T-helper 2 cell treated with Interferon-gamma antibody and Interleukin-4, amounts not matched to agents 5 μg/mL and 100 μg/mL, for 36 hours (primary cell): ENCODE data around the gene MTCL1.

Experiments used
- DNase-seq: peaks from one replicate; pipeline ENCODE4 v3.0.0; 2021; ENCODE audit warnings: low spot score
- H3K27ac Mint-ChIP-seq: one replicate; pipeline ENCODE4 v1.8.0; 2021; ENCODE audit warnings: mild to moderate bottlenecking, mixed read lengths
- H3K27me3 Mint-ChIP-seq: one replicate; pipeline ENCODE4 v1.8.0; 2021; ENCODE audit warnings: low read depth, mixed read lengths
- H3K36me3 Mint-ChIP-seq: one replicate; pipeline ENCODE4 v1.8.0; 2021; ENCODE audit warnings: low read depth, mixed read lengths
- H3K4me1 Mint-ChIP-seq: one replicate; pipeline ENCODE4 v1.8.0; 2021; ENCODE audit warnings: low read depth, mixed read lengths
- H3K4me3 Mint-ChIP-seq: one replicate; pipeline ENCODE4 v1.8.0; 2022; ENCODE audit warnings: mild to moderate bottlenecking, moderate library complexity, mixed read lengths
- H3K9me3 Mint-ChIP-seq: one replicate; pipeline ENCODE4 v1.8.0; 2021; ENCODE audit warnings: mixed read lengths

The MTCL1 gene

DNA sequence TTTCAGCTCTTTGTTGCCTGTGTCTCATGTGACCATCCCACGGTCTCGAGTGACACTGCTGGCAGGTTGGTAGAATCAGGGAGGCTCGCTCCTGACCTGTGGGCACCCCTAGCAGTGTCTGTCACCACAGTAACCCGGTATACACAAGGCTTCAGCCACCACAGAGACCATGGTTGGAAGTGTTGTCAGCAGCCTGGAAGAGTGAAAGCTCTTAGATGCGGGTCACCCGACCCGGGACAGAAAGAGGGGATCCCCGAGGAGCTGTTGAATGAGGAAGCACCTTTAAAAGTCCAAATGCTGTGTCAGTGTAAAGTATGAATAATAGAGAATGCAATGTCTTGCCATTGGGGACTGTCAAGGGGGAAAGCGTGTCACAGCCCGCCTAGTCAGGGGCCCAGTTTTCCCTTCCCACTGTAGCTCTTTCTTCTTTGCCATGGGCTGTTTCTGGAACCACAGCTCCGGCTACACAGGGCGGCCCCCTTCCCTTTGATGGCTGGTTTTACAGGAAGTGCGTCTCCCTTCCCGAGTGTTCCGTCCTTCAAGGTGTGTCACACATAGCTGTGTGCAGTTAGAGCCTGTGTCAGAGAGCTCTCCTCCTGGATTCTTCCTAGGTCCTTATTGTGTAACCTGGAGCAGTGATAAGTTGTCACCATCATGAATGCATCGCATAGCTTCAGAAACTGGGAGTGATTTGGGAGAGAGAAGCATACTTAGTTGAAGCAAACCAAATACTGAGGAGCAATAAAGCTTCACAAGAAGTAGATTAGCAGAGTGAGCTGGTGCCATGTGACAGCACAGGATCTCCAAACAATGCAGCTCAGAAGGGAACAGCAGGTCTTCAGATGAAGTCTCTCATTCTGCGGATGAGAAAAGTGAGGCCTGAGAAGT lies 81.4 kb downstream of the MTCL1 start:
- H3K36me3 Mint-ChIP-seq = no peaks in the 10 kb centered on the region
- no peaks in the 10 kb centered on the region for H3K9me3 Mint-ChIP-seq
- no peak for DNase-seq
- no peak overlapping the region for H3K27ac Mint-ChIP-seq
- peaks cover 2% of the 10 kb centered on the region for H3K27me3 Mint-ChIP-seq
- H3K4me3 Mint-ChIP-seq = no peak overlapping the region
- no peaks in the 10 kb centered on the region for H3K4me1 Mint-ChIP-seq

DNA sequence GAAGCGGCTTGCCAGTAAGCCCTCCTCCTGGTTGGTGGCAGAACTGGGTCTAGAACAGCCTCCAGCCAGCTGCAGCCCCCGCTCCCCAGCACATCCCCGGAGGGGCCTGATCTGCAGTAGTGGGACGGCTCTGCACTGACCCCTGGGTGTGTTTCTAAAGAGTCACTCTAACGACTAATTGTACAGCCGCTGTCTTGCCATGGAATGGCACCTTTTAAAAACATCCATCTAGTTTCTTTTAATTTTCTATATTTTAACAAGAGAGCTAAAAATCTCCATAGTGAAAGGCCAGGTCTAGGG lies 82.0 kb downstream of the MTCL1 start:
- Mint-ChIP-seq H3K9me3 (no peaks in the 10 kb centered on the region), H3K27ac (no peak overlapping the region), H3K27me3 (peaks cover 2% of the 10 kb centered on the region), H3K36me3 (no peaks in the 10 kb centered on the region), H3K4me3 (no peak overlapping the region), H3K4me1 (no peaks in the 10 kb centered on the region)
- no peak for DNase-seq

DNA sequence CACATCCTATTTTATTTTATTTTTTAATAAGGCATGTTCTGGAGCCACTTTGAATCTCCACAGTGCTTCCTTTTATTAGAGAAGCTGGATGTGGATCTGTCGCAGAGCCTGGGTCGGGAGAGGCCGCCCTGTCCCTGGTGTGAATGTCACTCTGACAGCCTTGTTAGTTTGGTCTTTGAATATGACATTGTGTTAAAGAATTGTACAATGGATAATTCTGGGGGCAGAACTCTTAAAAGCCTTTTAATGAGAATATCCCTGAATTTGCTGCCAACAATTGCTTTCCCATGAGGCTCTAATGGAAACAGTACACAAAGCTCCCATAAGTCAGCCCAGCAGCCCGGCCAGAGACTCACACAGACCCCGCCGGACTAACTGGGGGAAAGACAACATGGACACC lies 82.4 kb downstream of the MTCL1 start:
- Mint-ChIP-seq H3K4me3 (no peak overlapping the region), H3K27ac (no peak overlapping the region), H3K36me3 (no peaks in the 10 kb centered on the region), H3K9me3 (no peaks in the 10 kb centered on the region), H3K4me1 (no peaks in the 10 kb centered on the region), H3K27me3 (peaks cover 2% of the 10 kb centered on the region)
- no peak for DNase-seq

DNA sequence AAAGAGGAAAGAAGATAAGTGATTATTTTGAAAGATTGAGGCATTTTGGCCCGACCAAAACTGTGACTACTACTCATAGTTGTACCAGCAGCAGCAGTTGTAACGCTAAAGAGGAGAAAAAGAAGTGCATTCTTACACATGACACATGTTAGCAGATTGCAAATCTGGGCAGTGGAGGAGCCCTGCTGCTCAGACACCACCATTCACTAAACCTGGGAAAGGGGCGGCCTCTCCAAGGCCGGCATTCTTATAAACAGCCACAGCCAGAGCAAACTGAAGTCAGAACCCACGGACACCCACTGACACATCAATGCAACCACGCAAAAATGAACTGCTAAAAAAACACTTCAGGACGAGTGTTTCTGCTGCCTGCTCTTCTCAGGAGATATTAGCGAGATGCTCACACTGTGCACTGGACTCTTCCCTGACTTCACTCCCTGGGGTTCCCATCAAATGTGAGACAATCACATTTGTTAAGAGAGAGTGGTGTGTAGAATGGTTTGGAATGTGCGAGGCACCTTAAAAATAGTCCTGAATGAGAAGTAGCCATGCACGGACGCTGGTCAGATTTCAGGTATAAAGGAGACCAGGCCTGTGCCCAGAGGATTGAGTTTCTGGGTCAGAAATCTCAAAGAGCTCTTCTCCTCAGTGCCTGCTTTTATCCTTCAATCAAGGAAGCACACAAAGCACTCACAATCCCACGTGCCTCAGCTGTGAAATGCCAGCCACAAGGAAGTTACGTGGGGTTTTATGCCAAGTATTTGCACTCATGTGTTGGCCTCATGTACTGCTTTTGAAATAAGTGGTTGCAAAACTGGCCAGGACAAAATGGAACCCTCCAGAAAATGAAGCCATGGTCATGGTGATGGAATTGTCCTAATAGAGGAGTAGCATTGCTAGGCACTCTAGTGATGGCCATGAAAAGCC lies 83.4 kb downstream of the MTCL1 start:
- H3K27me3 Mint-ChIP-seq = peaks cover 2% of the 10 kb centered on the region
- no peak overlapping the region for H3K4me3 Mint-ChIP-seq
- DNase-seq = no peak
- H3K9me3 Mint-ChIP-seq = no peaks in the 10 kb centered on the region
- H3K36me3 Mint-ChIP-seq = no peaks in the 10 kb centered on the region
- H3K27ac Mint-ChIP-seq = no peak overlapping the region
- no peaks in the 10 kb centered on the region for H3K4me1 Mint-ChIP-seq

DNA sequence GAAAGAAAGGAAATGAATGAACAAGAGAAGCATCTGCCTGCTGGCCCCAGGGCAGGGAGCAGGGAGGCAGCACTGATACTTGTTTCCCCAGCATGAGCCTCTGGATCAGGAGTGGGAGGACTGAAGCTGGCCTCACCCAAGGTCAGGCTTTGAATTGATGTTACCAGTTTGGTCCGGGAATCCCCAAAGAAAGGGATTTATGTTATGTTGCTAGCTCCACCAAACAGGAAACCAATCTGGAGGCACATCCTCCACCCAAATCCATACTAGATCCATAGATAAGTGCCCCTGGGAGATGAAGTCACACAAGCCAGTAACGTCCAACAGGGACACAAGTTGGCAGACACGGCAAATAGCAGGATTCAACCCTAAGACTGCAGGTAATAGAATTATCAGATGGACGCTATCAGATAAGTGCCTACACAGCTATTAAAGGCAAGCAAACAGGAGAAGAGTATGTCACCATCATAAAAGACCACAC lies 85.9 kb downstream of the MTCL1 start:
- Mint-ChIP-seq H3K27me3 (peaks cover 5% of the 10 kb centered on the region), H3K36me3 (no peaks in the 10 kb centered on the region), H3K4me3 (no peak overlapping the region), H3K27ac (no peak overlapping the region), H3K9me3 (no peaks in the 10 kb centered on the region), H3K4me1 (peaks cover 2% of the 10 kb centered on the region)
- DNase-seq = no peak

DNA sequence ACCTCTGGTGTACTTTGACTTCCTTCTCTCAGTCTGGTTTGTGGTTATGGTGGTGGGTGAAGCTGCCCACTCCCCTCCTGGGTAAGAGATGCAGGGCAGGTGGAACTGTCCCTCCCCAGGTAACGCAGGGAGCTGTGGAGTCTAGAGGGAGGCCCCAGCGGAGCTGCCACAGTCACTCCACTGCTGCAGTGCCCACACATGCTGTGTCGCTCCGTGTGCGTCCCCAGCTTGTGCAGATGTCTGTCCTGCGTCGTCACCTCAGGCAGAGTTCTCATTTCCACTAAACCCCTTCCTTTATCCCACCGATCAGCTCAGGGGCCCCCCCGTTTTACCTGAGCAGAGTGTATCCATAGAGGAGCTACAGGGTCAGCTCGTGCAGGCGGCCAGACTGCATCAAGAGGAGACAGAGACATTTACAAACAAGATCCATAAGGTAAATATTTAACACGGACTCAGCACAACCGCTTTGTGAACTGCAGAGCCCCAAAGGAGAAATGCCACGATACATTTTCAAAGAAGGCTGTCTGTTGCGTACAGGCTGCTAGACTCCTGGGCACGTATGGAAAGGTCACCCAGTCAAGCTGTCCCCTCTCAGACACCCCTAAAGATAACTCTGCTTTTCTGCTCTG lies 87.4 kb downstream of the MTCL1 start:
- Mint-ChIP-seq H3K36me3 (no peaks in the 10 kb centered on the region), H3K27ac (no peak overlapping the region), H3K9me3 (no peaks in the 10 kb centered on the region), H3K4me3 (no peak overlapping the region), H3K27me3 (peaks cover 3% of the 10 kb centered on the region), H3K4me1 (peaks cover 2% of the 10 kb centered on the region)
- DNase-seq = no peak

DNA sequence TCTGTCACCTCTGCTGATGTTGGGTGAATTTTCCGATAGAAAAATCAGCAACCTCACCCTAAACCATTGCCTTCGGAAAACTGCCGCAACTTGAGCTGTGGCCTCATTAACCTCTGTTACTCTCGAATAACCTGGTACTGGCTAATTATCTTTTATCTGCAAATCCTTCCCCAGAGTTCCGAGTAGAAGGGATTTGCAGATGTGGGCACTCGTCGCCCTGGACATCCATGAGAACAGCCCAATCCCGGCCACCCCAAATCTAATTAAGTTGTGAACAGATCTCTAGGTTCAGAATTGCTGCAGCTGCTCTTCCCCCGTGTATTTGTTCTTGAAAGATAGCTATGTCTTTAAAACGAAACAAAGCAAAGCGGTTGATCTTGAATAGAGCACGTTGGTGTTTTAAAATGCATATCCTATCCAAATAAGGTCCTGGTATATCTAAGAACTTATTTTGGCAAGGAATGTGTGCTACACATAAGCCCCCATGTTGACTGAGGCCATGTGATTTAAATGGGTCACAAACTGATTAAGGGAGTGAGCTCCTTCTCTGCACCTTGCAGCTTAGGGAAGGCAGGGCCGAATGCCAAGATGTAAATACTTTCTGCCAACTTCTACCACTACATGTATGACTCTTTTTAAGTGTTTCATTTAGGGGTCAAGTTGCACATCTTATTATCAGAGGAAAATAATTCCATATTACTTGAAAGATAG lies 88.2 kb downstream of the MTCL1 start:
- DNase-seq = no peak
- H3K4me1 Mint-ChIP-seq = peaks cover 2% of the 10 kb centered on the region

DNA sequence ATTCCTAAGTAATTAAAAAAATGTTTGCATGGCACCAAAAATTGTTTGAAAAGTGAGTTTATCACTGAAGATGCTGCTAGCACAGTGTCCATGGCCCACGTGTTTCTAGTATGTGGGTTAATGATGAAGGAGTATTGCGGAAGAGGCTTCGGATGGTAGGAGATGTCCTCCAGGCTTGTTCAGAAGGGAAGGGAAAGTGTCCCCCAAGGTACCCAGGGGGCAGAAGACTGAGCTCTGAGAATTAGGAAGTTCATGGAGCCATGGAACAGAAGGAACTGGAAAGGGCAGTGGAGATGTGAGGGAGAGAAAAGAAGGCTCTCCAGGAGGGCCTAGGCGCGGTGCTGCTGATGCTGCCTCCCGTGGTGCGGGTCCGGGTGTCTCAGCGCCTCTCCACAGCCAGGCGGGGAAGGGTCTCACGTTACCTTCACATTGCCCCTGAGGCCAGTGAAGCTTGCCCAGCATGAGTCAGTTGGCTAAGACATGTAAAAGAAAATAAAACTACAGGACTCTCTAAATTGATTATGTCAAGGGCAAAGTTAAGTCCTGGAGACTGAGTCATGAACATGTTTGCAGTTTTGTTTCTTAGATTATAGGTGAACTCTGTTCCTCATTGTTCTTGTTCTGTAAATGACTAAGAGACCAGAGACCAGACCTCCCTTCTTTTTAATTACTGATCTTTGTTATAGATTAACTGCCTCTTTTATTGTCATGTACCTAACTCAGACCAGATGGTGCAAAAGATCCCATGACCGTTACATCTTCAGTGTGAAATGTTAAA lies 89.0 kb downstream of the MTCL1 start:
- H3K27ac Mint-ChIP-seq = no peak overlapping the region
- DNase-seq = no peak
- no peaks in the 10 kb centered on the region for H3K9me3 Mint-ChIP-seq
- peaks cover 2% of the 10 kb centered on the region for H3K4me1 Mint-ChIP-seq
- H3K36me3 Mint-ChIP-seq = no peaks in the 10 kb centered on the region
- peaks cover 3% of the 10 kb centered on the region for H3K27me3 Mint-ChIP-seq
- no peak overlapping the region for H3K4me3 Mint-ChIP-seq

More for the DNA sequence above, 88.2 kb downstream of the MTCL1 start:
- H3K27ac Mint-ChIP-seq = no peak overlapping the region
- no peak overlapping the region for H3K4me3 Mint-ChIP-seq
- no peaks in the 10 kb centered on the region for H3K9me3 Mint-ChIP-seq
- H3K27me3 Mint-ChIP-seq = peaks cover 3% of the 10 kb centered on the region
- no peaks in the 10 kb centered on the region for H3K36me3 Mint-ChIP-seq

DNA sequence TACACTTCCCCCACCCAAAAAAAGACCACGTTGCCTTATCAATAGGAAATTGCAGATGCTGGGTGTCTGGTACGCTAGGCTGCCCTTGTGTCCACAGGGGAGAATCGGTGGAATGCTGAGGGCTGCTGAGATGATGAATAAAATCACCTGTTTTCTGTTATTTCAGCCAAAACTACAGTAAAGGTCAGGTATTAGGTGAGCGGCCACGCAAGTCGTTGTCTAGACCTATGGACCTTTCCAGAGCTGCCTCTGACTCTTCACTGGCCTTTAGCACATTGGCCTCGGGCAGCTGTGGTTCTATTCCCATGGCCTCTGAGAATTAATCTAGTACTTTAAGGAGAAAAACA lies 89.6 kb downstream of the MTCL1 start:
- no peaks in the 10 kb centered on the region for H3K9me3 Mint-ChIP-seq
- H3K36me3 Mint-ChIP-seq = no peaks in the 10 kb centered on the region
- DNase-seq = no peak
- H3K4me3 Mint-ChIP-seq = no peak overlapping the region
- H3K4me1 Mint-ChIP-seq = peaks cover 2% of the 10 kb centered on the region
- no peak overlapping the region for H3K27ac Mint-ChIP-seq
- H3K27me3 Mint-ChIP-seq = peaks cover 3% of the 10 kb centered on the region

DNA sequence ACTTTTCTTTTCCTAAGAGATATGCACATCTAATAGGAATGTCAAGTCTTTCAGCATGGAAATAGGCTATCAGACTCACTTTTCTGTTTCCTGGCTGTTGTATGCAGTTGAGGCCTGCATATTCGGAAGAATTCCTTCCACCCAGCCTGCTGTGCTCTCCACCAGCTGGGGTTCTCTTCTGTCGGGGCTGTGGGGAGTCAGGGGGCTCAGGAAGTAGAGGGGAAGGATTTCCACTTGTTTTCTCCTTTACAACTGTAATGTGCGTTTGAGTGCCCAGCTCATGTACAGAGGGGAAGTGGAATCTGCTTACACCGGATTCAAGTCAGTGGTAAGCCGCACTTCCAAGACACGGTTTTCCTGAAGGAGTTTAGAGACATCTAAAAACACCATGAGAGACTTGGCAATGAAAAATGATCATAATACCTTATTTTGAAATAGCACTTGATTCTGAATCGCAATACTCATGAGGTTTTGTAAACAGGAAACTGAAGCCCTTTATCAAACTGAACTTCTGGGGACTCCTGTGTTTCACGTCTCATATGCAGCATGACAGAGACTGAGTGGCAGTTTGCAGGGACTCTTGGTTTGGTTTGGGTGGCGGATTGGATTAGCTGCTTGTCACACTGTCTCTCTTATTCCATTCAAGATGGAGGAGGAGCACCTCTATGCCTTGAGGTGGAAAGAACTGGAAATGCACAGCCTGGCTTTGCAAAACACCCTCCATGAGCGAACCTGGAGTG lies 90.4 kb downstream of the MTCL1 start:
- no peak for DNase-seq
- Mint-ChIP-seq H3K4me1 (peaks cover 2% of the 10 kb centered on the region), H3K4me3 (no peak overlapping the region), H3K27ac (no peak overlapping the region), H3K27me3 (peaks cover 3% of the 10 kb centered on the region), H3K36me3 (no peaks in the 10 kb centered on the region), H3K9me3 (no peaks in the 10 kb centered on the region)

DNA sequence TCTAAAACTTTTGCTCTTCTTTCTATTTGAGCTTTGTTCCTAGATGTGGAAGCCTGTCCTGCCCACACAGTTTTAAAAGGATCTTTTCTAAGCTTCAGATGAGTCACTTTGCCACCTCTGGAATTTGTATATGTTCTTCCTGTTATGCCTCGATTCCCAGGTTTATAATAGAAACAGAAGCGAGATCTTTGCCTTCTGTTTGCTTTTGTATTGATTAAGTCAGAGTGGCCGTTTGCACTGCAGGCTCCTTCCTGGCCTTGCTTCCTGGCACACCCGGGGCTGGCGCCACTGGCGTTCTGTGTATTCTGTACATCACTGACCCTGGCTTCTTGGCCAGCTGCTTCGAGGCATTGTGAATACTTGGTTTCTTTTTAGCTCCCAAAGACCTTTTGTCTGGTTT lies 91.8 kb downstream of the MTCL1 start:
- Mint-ChIP-seq H3K36me3 (no peaks in the 10 kb centered on the region), H3K9me3 (no peaks in the 10 kb centered on the region), H3K27me3 (peaks cover 3% of the 10 kb centered on the region), H3K27ac (no peak overlapping the region), H3K4me1 (peaks cover 2% of the 10 kb centered on the region), H3K4me3 (no peak overlapping the region)
- no peak for DNase-seq

DNA sequence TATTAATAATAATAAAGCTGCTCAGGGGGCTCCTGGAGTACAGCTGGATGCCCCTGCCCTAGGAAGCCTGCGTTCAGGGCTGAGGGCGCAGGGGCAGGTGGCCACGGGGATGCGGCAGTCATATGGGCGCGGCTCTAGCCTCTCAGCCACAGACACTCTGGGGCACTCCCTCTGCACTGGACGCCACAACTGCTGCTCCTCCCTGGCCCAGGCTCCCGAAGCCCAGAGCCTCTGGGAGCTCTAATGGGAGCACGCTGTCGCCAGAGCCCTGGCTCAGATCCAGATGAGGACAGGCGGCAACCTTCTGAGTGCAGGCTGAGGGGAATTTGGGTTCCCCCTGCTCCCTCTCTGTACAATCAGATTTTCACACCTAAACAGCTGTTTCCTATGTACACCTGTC lies 93.6 kb downstream of the MTCL1 start:
- no peaks in the 10 kb centered on the region for H3K36me3 Mint-ChIP-seq
- no peaks in the 10 kb centered on the region for H3K9me3 Mint-ChIP-seq
- H3K27ac Mint-ChIP-seq = no peak overlapping the region
- DNase-seq = no peak
- H3K27me3 Mint-ChIP-seq = peaks cover 3% of the 10 kb centered on the region
- peaks cover 2% of the 10 kb centered on the region for H3K4me1 Mint-ChIP-seq
- H3K4me3 Mint-ChIP-seq = no peak overlapping the region
